ENCODE data around the gene GALK2. TPM values are rescaled to one million over a fixed set of nuclear protein-coding genes. Genes with fewer than 3 reads are reported as not detected.

Gene GALK2
- total and polyA plus RNA-seq, 2 of the 4 experiments (the other 2 are of a cell fraction): 27.0 to 63.6 TPM

DNA sequence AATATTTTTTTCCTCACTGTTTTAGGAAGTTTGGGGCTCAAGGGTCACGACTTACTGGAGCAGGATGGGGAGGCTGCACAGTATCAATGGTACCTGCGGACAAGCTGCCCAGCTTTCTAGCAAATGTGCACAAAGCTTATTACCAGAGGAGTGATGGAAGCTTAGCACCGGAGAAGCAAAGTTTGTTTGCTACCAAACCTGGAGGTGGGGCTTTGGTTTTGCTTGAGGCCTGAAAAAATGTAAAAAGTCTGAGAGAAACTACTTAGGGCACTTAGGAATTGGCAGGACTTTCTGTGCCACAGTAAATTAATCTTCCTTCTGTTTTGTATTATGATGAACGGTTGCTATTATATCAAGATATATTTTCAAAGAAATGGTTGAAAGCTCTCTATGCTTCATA, 157.9 kb downstream of the GALK2 start:
- Histone ChIP-seq H3K9ac (ENCODE audit: low read depth, low read length) (no peak overlapping the region), H2AK9ac (replicated peaks; ENCODE audit: low read depth, low read length, poor library complexity) (no peak overlapping the region), H2BK15ac (ENCODE audit: low read depth, low read length) (no peak overlapping the region), H2BK20ac (ENCODE audit: low read depth, low read length) (no peak overlapping the region), H3K79me1 (ENCODE audit: low read depth in 1 of 2, low read length in 2 of 2) (no peaks in the 10 kb centered on the region; a peak in 1 of 4 replicates), H3K4me1 (ENCODE audit: control insufficient read depth, insufficient read depth, low read length) (0 out of 2 replicates have a peak, but pooled peaks cover 1% of the 10 kb centered on the region), H3K9me3 (ENCODE audit: control insufficient read depth, insufficient read depth, low read length) (no peaks in the 10 kb centered on the region), H3K27ac (ENCODE audit: insufficient read depth, low read length) (no peak overlapping the region), H4K91ac (ENCODE audit: insufficient read depth, low read depth, low read length) (no peak overlapping the region), H4K20me1 (ENCODE audit: insufficient read depth, low read length) (no peaks in the 10 kb centered on the region), H2AFZ (replicated peaks; ENCODE audit: low read length, poor library complexity) (no peak overlapping the region), H2BK5ac (ENCODE audit: low read depth, low read length, poor library complexity, severe bottlenecking) (no peak overlapping the region), H2AK5ac (ENCODE audit: low read depth, low read length) (no peak overlapping the region), H3K56ac (ENCODE audit: extremely low read depth, insufficient read depth, low read length) (no peak overlapping the region), H4K5ac (ENCODE audit: low read depth, low read length) (no peak overlapping the region), H3K4me2 (ENCODE audit: low read depth, low read length) (no peak overlapping the region), H3K9me1 (ENCODE audit: insufficient read depth, low read length) (peaks cover 6% of the 10 kb centered on the region), H4K8ac (ENCODE audit: low read depth in 2 of 2, low read length in 2 of 2) (no peak overlapping the region), H3K4ac (ENCODE audit: low read depth, low read length) (no peak overlapping the region), H3K36me3 (ENCODE audit: control insufficient read depth, insufficient read depth, low read length) (peaks cover 5% of the 10 kb centered on the region), H3K27me3 (ENCODE audit: control insufficient read depth, insufficient read depth, low read length) (no peaks in the 10 kb centered on the region), H2BK120ac (ENCODE audit: low read depth, low read length) (no peak overlapping the region), H3K23ac (ENCODE audit: low read depth, low read length) (no peak overlapping the region), H3K4me3 (ENCODE audit: insufficient read depth, low read depth, low read length) (no peak overlapping the region), H3K18ac (ENCODE audit: low read depth, low read length) (no peak overlapping the region), H3K14ac (replicated peaks; ENCODE audit: low read depth, low read length) (no peak overlapping the region)
- intact Hi-C loops (cut with micrococcal nuclease): no loop called here
- POLR2A ChIA-PET (ENCODE audit: unreplicated experiment): no interaction called here
- dilution Hi-C loops (cut with HindIII; ENCODE audit: low sequenced_read_pairs, unreplicated experiment): no loop called here
- in situ Hi-C loops (cut with MboI; ENCODE audit: low sequenced_read_pairs): no loop called here
- no TSS peak for BruUV-seq (replicated peaks)
- WGBS, 2 experiments (ENCODE audit: extremely low coverage in 2 of 2, insufficient read length in 1 of 2): no CpG with 5 or more reads among the region's 4 CpGs
- DNase-seq (no peak), ATAC-seq (ENCODE audit: low read depth) (no peak)
- CTCF ChIA-PET: interaction anchor here (0.9 kb wide), 1 partner anchor 42 kb away, joined by 4 read pairs; no protein-coding TSS in a partner anchor
- no peak for TF ChIP-seq NFE2L2 (IDR thresholded peaks at IDR 0.05; ENCODE audit: low read depth, low read length)
- TF ChIP-seq MAZ (IDR thresholded peaks at IDR 0.05; ENCODE audit: borderline replicate concordance, low read depth, low read length): no peak
- no peak for TF ChIP-seq POLR2A (IDR thresholded peaks at IDR 0.05; ENCODE audit: low read depth, low read length)
- TF ChIP-seq RFX5 (IDR thresholded peaks at IDR 0.05; ENCODE audit: low read depth, low read length): no peak
- TF ChIP-seq RAD21 (IDR thresholded peaks at IDR 0.05; ENCODE audit: low read length): no peak
- TF ChIP-seq MXI1 (IDR thresholded peaks at IDR 0.05; ENCODE audit: borderline replicate concordance, low read depth, low read length): no peak
- no peak for TF ChIP-seq FOS (IDR thresholded peaks at IDR 0.05; ENCODE audit: low read depth, low read length)
- TF ChIP-seq SMC3 (IDR thresholded peaks at IDR 0.05; ENCODE audit: low read depth, low read length): no peak
- TF ChIP-seq, protein P1, sequence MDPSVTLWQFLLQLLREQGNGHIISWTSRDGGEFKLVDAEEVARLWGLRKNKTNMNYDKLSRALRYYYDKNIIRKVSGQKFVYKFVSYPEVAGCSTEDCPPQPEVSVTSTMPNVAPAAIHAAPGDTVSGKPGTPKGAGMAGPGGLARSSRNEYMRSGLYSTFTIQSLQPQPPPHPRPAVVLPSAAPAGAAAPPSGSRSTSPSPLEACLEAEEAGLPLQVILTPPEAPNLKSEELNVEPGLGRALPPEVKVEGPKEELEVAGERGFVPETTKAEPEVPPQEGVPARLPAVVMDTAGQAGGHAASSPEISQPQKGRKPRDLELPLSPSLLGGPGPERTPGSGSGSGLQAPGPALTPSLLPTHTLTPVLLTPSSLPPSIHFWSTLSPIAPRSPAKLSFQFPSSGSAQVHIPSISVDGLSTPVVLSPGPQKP (IDR thresholded peaks at IDR 0.05; ENCODE audit: borderline replicate concordance, low read depth, low read length): no peak
- TF ChIP-seq RCOR1 (IDR thresholded peaks at IDR 0.05; ENCODE audit: insufficient replicate concordance, low read length): no peak
